Activated CD4-positive, alpha-beta T cell treated with anti-CD3 and anti-CD28 coated beads, Interleukin-2, amount 10 ng/mL, durations not matched to agents 24 days and 14 days (primary cell): ENCODE data around the gene ZNF155. TPM values are rescaled to one million over a fixed set of nuclear protein-coding genes. Genes with fewer than 3 reads are reported as not detected.

Source experiments
- DNase-seq: peaks from one replicate; pipeline ENCODE4 v3.0.0; 2022
- H3K27ac Mint-ChIP-seq: one replicate; pipeline ENCODE4 v1.8.0; 2022; ENCODE audit warnings: mild to moderate bottlenecking, mixed read lengths
- H3K27me3 Mint-ChIP-seq: one replicate; pipeline ENCODE4 v1.8.0; 2022; ENCODE audit warnings: mixed read lengths
- H3K36me3 Mint-ChIP-seq: one replicate; pipeline ENCODE4 v1.8.0; 2022; ENCODE audit warnings: low read depth, mild to moderate bottlenecking, mixed read lengths
- H3K4me1 Mint-ChIP-seq: one replicate; pipeline ENCODE4 v1.8.0; 2021; ENCODE audit warnings: mixed read lengths
- H3K4me3 Mint-ChIP-seq: one replicate; pipeline ENCODE4 v1.8.0; 2022; ENCODE audit warnings: mild to moderate bottlenecking, moderate library complexity, mixed read lengths
- H3K9me3 Mint-ChIP-seq: one replicate; pipeline ENCODE4 v1.8.0; 2021; ENCODE audit warnings: mixed read lengths
- intact Hi-C: fragments of 100-400 bp; cut with micrococcal nuclease; formaldehyde crosslinking; loops from one replicate; pipeline ENCODE4 v1.15.1; 2023
- total RNA-seq: library from RNA; stranded (reverse); gene quantifications from 2 replicates; pipeline ENCODE4 v1.2.3, GENCODE V29; 2022

Gene ZNF155
- total RNA-seq, 1 donor from 2014 or later: 6.6 TPM

DNA sequence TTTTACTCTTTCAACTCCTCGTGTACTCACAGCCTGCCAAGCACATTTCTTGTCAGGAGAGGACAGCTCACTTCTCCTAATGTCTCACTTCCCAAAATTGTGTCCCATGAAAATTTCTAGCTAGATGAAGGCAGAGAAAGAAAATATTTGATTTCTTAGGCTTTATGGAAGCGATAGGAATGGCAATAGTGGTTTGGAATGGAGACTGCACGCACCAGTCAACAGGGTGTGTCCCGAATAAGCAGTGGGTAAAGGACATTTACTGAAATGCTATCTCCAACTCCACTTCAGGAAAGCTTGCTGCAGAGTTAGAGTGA, 40.9 kb downstream of the ZNF155 start:
- Mint-ChIP-seq H3K4me1 (peaks cover 16% of the 10 kb centered on the region), H3K4me3 (peak overlapping the region; percentile 99), H3K27ac (no peak overlapping the region), H3K9me3 (peaks cover 46% of the 10 kb centered on the region), H3K36me3 (peaks cover 46% of the 10 kb centered on the region), H3K27me3 (no peaks in the 10 kb centered on the region)
- DNase-seq: no peak
- intact Hi-C loops: loop anchor here (1.0 kb wide), 4 partner anchors 23 to 140 kb away; partner anchors contain the start of genes ZNF155, ZNF225, ZNF226 and ZNF230

DNA sequence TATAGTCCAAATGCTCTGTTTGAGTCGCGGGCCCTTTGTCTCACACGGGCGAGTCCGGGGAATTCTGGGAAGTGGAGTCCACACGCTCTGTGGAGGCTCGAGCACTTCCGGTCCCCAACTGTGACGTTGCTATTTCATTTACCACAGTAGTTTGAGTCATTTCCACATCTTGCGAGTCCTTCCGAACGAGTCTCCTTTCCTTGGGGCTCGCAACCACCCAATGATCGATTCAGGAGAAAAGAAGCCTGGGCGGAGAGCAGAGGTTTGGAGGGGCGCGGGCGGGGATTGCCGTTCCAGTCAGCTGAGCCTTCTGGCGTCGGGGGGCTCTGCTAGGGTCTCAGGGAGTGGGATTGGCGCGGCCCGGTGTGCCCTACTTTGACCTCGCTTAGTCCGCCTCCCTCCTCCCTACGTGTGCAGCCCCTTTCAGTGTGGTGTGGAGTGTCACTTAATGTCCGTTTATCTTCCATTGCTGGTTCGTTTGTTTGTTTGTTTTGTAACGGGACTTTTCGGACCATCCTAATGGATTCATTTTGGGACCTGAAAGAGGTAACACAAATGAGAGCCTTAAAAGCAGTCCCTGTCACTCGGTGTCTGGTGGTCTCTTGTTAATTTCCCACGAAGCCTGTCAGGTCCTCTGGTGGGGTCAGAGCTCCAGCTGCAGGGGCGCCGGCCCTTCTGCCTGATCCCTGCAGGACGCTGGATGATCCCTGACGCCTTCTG, 41.4 kb downstream of the ZNF155 start, which contains the start of gene ZNF222:
ZNF222 (plus strand) TSS at position 163 of the 720 bp plus-strand sequence; CDS start at position 221, 58 bp downstream.
- peak; percentile 92 for DNase-seq
- H3K9me3 Mint-ChIP-seq: peaks cover 41% of the 10 kb centered on the region
- H3K4me3 Mint-ChIP-seq: peak within 1 kb of the TSS; percentile 99
- H3K36me3 Mint-ChIP-seq: peaks cover 50% of the 10 kb centered on the region
- H3K27ac Mint-ChIP-seq: peak within 1 kb of the TSS; percentile 91
- H3K4me1 Mint-ChIP-seq: peaks cover 16% of the 10 kb centered on the region
- intact Hi-C loops: loop anchor here (1.0 kb wide), 4 partner anchors 23 to 140 kb away; partner anchors contain the start of genes ZNF155, ZNF225, ZNF226 and ZNF230
- no peaks in the 10 kb centered on the region for H3K27me3 Mint-ChIP-seq

DNA sequence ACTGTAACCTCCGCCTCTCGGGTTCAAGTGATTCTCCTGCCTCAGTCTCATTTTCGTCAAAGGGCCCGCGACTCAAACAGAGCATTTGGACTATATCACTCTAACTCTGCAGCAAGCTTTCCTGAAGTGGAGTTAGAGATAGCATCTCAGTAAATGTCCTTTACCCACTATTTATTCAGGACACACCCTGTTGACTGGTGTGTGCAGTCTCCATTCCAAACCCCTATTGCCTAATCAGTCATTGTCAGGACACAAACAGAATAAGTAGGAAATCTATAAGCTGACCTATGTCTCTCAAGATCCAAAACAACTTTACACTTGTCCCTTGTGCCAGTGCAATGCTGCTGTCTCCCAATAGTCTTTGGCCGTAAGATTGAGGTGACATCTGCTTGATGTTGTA, 42.6 kb downstream of the ZNF155 start:
- peaks cover 43% of the 10 kb centered on the region for H3K9me3 Mint-ChIP-seq
- peaks cover 62% of the 10 kb centered on the region for H3K36me3 Mint-ChIP-seq
- H3K27me3 Mint-ChIP-seq: no peaks in the 10 kb centered on the region
- intact Hi-C loops: no loop called here
- peaks cover 16% of the 10 kb centered on the region for H3K4me1 Mint-ChIP-seq
- H3K4me3 Mint-ChIP-seq: peak overlapping the region; percentile 99
- DNase-seq: no peak
- H3K27ac Mint-ChIP-seq: no peak overlapping the region

DNA sequence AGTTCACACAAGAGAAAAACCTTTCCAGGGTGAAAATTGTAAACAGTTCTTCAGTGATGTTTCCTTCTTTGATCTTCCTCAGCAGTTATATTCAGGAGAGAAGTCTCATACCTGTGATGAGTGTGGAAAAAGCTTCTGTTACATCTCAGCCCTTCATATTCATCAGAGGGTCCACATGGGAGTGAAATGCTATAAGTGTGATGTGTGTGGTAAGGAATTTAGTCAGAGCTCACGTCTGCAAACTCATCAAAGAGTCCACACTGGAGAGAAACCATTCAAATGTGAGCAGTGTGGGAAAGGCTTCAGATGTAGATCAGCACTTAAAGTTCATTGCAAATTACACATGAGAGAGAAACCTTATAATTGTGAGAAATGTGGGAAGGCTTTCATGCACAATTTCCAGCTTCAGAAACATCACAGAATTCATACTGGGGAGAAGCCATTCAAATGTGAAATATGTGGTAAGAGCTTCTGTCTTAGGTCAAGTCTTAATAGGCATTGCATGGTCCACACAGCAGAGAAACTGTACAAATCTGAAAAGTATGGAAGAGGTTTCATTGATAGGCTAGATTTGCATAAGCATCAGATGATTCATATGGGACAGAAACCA, 48.1 kb downstream of the ZNF155 start:
- H3K4me1 Mint-ChIP-seq: no peaks in the 10 kb centered on the region
- no peaks in the 10 kb centered on the region for H3K27me3 Mint-ChIP-seq
- intact Hi-C loops: no loop called here
- H3K36me3 Mint-ChIP-seq: peaks cover 56% of the 10 kb centered on the region
- no peak for DNase-seq
- H3K27ac Mint-ChIP-seq: no peak overlapping the region
- no peak overlapping the region for H3K4me3 Mint-ChIP-seq
- peaks cover 40% of the 10 kb centered on the region for H3K9me3 Mint-ChIP-seq

DNA sequence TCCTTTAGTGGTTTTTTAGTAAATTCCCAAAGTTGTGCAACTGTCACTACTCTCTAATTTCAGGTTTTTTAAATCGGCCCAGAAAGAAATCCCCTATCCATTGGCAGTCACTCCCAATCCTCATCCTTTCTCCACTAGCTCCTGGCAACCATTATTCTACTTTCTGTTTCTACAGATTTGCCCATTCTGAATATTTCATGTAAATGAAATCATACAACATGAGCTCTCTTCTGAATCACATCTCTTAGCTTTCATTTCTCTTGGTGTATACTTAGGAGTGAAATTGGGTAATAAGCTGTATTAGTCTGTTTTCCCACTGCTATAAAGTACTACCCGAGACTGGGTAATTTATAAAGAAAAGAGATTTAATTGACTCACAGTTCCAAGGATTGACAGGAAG, 58.2 kb downstream of the ZNF155 start:
- DNase-seq: no peak
- no peaks in the 10 kb centered on the region for H3K36me3 Mint-ChIP-seq
- no peak overlapping the region for H3K4me3 Mint-ChIP-seq
- H3K9me3 Mint-ChIP-seq: peaks cover 29% of the 10 kb centered on the region
- intact Hi-C loops: no loop called here
- no peaks in the 10 kb centered on the region for H3K4me1 Mint-ChIP-seq
- no peak overlapping the region for H3K27ac Mint-ChIP-seq
- H3K27me3 Mint-ChIP-seq: no peaks in the 10 kb centered on the region

Other genes starting within 250 kb of the ZNF155 start
- gene SMG9, start 229.2 kb upstream of the ZNF155 start, total RNA-seq: 83.9 and 86.6 TPM in 2 replicates
- gene KCNN4, start 203.2 kb upstream of the ZNF155 start, total RNA-seq: 165 and 172 TPM in 2 replicates
- 0.26 and 0.42 TPM in 2 replicates for gene LYPD5, start 181.7 kb upstream of the ZNF155 start, total RNA-seq
- gene ZNF283, start 156.9 kb upstream of the ZNF155 start, total RNA-seq: 4.0 and 5.7 TPM in 2 replicates
- 0.49 and 1.4 TPM in 2 replicates for gene ZNF404, start 100.2 kb upstream of the ZNF155 start, total RNA-seq
- 9.4 and 10.3 TPM in 2 replicates for gene ZNF45, start 48.9 kb upstream of the ZNF155 start, total RNA-seq
- gene ZNF221, start 33.0 kb upstream of the ZNF155 start, total RNA-seq: 0.58 and 0.64 TPM in 2 replicates
- gene ZNF230, start 18.8 kb downstream of the ZNF155 start, total RNA-seq: 2.4 and 4.5 TPM in 2 replicates
- gene ZNF222, start 41.2 kb downstream of the ZNF155 start, total RNA-seq: 1.1 and 1.8 TPM in 2 replicates
- gene ZNF223, start 67.8 kb downstream of the ZNF155 start, total RNA-seq: 0.40 TPM in 1 of 2 replicates, not detected in the other
- 1.2 TPM in 2 replicates for gene ZNF284, start 88.0 kb downstream of the ZNF155 start, total RNA-seq
- gene ZNF224, start 110.2 kb downstream of the ZNF155 start, total RNA-seq: 17.0 and 17.4 TPM in 2 replicates
- 2.7 and 3.2 TPM in 2 replicates for gene ZNF225, start 129.2 kb downstream of the ZNF155 start, total RNA-seq
- gene ZNF234, start 157.4 kb downstream of the ZNF155 start, total RNA-seq: 10.9 and 12.9 TPM in 2 replicates
- gene ZNF226, start 180.9 kb downstream of the ZNF155 start, total RNA-seq: 10.4 and 12.3 TPM in 2 replicates
- gene ZNF227, start 228.3 kb downstream of the ZNF155 start, total RNA-seq: 17.8 and 18.8 TPM in 2 replicates